Measurements from ENCODE around the gene ABCD3.

Gene ABCD3

GRCh38 chr1:94396356-94397010 lies 21.7 kb upstream of the ABCD3 start:
- Histone ChIP-seq H3K9me3 (ENCODE audit: control insufficient read depth, insufficient read depth, low read length) (no peaks in the 10 kb centered on the region), H3K4me1 (ENCODE audit: insufficient read depth, low read length) (peaks cover 15% of the 10 kb centered on the region), H3K36me3 (ENCODE audit: insufficient read depth, low read length) (no peaks in the 10 kb centered on the region), H3K9ac (ENCODE audit: low read depth, low read length) (no peak overlapping the region)

GRCh38 chr1:94398356-94398755 lies 19.8 kb upstream of the ABCD3 start:
- Histone ChIP-seq H3K9me3 (ENCODE audit: control insufficient read depth, insufficient read depth, low read length) (no peaks in the 10 kb centered on the region), H3K36me3 (ENCODE audit: insufficient read depth, low read length) (no peaks in the 10 kb centered on the region), H3K4me1 (ENCODE audit: insufficient read depth, low read length) (peaks cover 15% of the 10 kb centered on the region), H3K9ac (ENCODE audit: low read depth, low read length) (no peak overlapping the region)

DNA sequence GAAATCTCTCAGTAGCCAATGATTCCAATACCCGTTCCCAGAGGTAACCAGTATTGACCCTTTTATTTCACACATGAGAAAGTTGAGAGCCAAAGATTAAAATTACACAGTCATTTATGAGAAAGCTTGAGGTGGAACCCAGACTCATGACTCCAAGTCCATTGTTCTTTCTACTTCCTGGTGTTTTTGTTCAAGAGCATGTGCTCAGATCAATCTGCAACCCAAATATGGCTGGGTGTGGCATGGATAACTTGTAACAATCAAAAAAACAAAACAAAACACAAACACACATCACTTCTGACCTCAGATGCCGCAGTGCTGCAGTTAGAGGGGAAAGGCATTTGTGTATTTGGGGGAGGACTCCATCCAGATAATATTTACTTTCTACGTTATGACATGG lies 18.7 kb upstream of the ABCD3 start:
- peaks cover 14% of the 10 kb centered on the region for H3K4me1 ChIP-seq (ENCODE audit: insufficient read depth, low read length)
- no peak overlapping the region for H3K9ac ChIP-seq (ENCODE audit: low read depth, low read length)
- H3K36me3 ChIP-seq (ENCODE audit: insufficient read depth, low read length) = no peaks in the 10 kb centered on the region
- H3K9me3 ChIP-seq (ENCODE audit: control insufficient read depth, insufficient read depth, low read length) = no peaks in the 10 kb centered on the region

GRCh38 chr1:94401206-94401605 lies 17.0 kb upstream of the ABCD3 start:
- H3K9ac ChIP-seq (ENCODE audit: low read depth, low read length) = no peak overlapping the region
- no peaks in the 10 kb centered on the region for H3K36me3 ChIP-seq (ENCODE audit: insufficient read depth, low read length)
- no peaks in the 10 kb centered on the region for H3K9me3 ChIP-seq (ENCODE audit: control insufficient read depth, insufficient read depth, low read length)
- H3K4me1 ChIP-seq (ENCODE audit: insufficient read depth, low read length) = no peaks in the 10 kb centered on the region

DNA sequence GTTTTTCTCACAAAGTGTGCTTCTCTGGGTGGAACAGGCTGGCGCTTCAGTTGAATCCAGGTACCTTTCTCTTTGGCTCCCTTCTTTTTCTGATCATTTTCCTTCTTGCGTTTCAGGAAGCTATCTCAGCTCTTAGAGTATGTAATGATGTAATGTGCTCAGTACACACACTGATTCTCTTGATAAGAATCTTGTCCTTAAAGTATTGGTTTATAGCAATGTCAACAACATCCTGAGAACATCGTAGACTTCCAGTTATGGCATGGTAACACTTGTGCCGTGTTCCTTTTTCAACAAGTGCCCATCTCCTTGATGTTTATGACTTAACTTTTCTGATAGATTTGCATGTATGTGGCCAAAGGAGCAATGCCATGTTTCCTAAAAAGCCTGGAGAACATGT lies 11.7 kb upstream of the ABCD3 start:
- Histone ChIP-seq H3K9me3 (ENCODE audit: control insufficient read depth, insufficient read depth, low read length) (no peaks in the 10 kb centered on the region), H3K9ac (ENCODE audit: low read depth, low read length) (no peak overlapping the region), H3K36me3 (ENCODE audit: insufficient read depth, low read length) (no peaks in the 10 kb centered on the region), H3K4me1 (ENCODE audit: insufficient read depth, low read length) (no peaks in the 10 kb centered on the region)

DNA sequence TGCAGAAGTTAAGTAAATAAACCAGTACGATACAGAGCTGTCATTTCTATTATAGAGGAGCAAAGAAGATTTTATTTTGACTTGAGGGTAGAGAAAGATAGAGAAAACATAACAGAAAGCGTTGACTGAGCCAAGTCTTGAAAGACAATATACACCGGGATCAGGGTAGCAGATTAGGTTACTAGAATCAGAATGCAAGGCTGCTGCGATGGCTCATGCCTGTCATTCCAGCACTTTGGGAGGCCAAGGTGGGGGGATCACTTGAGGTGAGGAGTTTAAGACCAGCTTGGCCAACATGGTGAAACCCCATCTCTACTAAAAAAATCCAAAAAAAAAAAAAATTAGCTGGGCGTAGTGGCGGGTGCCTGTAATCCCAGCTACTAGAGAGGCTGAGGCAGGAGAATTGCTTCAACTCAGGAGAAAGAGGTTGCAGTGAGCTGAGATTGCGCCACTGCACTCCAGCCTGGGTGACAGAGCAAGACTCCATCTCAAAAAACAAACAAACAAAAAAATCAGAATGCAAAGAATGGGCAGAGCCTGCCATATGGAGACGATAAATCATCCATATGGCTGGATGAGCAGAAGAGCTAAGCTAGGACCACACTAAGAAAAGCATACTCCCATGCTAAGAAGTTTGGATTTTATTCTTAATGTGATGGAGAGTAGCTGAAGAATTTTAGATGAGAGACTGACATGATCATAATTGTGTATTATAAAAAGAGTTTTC lies 9.9 kb upstream of the ABCD3 start:
- no peaks in the 10 kb centered on the region for H3K36me3 ChIP-seq (ENCODE audit: insufficient read depth, low read length)
- H3K4me1 ChIP-seq (ENCODE audit: insufficient read depth, low read length) = no peaks in the 10 kb centered on the region
- H3K9ac ChIP-seq (ENCODE audit: low read depth, low read length) = no peak overlapping the region
- no peaks in the 10 kb centered on the region for H3K9me3 ChIP-seq (ENCODE audit: control insufficient read depth, insufficient read depth, low read length)

GRCh38 chr1:94411237-94411636 lies 7.0 kb upstream of the ABCD3 start:
- Histone ChIP-seq H3K9ac (ENCODE audit: low read depth, low read length) (no peak overlapping the region), H3K36me3 (ENCODE audit: insufficient read depth, low read length) (no peaks in the 10 kb centered on the region), H3K9me3 (ENCODE audit: control insufficient read depth, insufficient read depth, low read length) (no peaks in the 10 kb centered on the region), H3K4me1 (ENCODE audit: insufficient read depth, low read length) (no peaks in the 10 kb centered on the region)

DNA sequence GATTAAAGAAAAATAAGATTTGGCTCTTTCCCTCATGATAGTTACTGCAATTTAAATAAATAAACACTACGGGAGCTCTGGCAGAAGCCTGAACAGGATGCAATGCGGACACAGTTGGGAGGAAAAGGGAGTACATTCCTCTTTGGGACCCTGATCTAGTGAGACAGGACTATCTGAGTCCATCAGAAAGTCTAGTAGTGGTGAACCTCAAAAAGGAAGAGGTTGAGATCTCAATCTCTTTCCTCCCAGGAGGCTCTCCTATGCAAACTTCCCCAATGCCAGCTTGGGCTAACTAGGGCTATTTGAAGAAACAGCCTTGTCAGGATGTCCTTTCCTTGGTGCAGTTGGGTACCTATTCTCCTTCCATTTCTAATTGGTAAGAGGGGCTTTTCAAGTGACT lies 4.9 kb upstream of the ABCD3 start:
- Histone ChIP-seq H3K4me1 (ENCODE audit: insufficient read depth, low read length) (no peaks in the 10 kb centered on the region), H3K9me3 (ENCODE audit: control insufficient read depth, insufficient read depth, low read length) (no peaks in the 10 kb centered on the region), H3K9ac (ENCODE audit: low read depth, low read length) (no peak overlapping the region), H3K36me3 (ENCODE audit: insufficient read depth, low read length) (no peaks in the 10 kb centered on the region)

DNA sequence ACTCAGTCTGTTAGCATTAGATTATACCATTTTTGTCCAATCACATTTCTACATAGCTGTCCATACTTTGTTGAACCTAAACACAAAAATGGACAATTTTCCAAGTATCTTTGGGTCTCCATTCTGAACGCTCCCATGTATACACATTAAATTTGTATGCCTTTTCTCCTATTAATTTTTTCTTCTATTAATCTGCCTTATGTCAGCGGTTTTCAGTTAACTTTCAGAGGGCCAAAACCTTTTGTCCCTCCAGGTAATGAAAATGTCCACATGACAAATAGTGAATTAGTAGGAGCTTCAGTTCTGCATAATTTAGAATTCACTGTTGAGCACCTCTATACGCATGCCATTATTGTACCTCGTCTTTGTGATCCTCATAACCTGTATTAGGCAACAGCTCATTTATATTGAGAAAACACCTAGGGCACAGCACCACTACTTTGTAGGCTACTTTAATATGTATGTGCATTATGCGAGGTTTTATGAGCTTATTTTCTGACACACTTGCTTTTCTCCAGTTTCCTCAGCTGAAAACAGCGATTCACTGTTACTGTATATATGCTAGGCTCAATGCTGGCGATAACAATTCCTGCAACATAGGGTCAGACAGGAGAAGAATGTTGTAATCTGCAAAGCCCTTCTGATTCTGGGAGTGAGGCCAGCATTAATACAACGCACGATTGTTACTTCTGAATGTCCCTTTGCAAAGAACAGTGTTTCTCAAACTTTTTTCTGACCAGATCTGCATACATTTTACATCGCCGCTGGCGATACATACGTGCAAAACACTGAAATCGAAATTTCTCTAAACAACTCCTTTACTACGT lies 1.1 kb upstream of the ABCD3 start:
- H3K9me3 ChIP-seq (ENCODE audit: control insufficient read depth, insufficient read depth, low read length) = no peaks in the 10 kb centered on the region
- peak overlapping the region; percentile 61; the same call in 1 of the 2 replicates for H3K9ac ChIP-seq (ENCODE audit: low read depth, low read length)
- H3K4me1 ChIP-seq (ENCODE audit: insufficient read depth, low read length) = no peaks in the 10 kb centered on the region; the same call in 1 of the 2 replicates
- H3K36me3 ChIP-seq (ENCODE audit: insufficient read depth, low read length) = no peaks in the 10 kb centered on the region

DNA sequence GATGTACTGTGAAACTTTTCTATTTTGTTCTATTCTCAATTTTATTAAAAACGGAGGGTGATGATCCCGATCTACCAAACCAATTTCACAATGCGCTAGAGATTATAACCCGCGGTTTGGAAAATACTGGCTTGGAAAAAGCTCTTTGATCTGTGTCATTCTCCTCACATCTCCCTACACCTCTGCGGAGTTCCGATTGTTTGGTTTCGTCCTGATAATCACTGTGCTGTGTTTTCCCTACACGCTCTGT lies 536 bp upstream of the ABCD3 start:
- H3K36me3 ChIP-seq (ENCODE audit: insufficient read depth, low read length) = no peaks in the 10 kb centered on the region
- peaks cover 4% of the 10 kb centered on the region for H3K4me1 ChIP-seq (ENCODE audit: insufficient read depth, low read length)
- H3K9me3 ChIP-seq (ENCODE audit: control insufficient read depth, insufficient read depth, low read length) = no peaks in the 10 kb centered on the region
- peak overlapping the region; percentile 61 for H3K9ac ChIP-seq (ENCODE audit: low read depth, low read length)

GRCh38 chr1:94418664-94419655 lies 771 bp downstream of the ABCD3 start:
- no peaks in the 10 kb centered on the region for H3K36me3 ChIP-seq (ENCODE audit: insufficient read depth, low read length)
- H3K9ac ChIP-seq (ENCODE audit: low read depth, low read length) = peak overlapping the region; percentile 61

DNA sequence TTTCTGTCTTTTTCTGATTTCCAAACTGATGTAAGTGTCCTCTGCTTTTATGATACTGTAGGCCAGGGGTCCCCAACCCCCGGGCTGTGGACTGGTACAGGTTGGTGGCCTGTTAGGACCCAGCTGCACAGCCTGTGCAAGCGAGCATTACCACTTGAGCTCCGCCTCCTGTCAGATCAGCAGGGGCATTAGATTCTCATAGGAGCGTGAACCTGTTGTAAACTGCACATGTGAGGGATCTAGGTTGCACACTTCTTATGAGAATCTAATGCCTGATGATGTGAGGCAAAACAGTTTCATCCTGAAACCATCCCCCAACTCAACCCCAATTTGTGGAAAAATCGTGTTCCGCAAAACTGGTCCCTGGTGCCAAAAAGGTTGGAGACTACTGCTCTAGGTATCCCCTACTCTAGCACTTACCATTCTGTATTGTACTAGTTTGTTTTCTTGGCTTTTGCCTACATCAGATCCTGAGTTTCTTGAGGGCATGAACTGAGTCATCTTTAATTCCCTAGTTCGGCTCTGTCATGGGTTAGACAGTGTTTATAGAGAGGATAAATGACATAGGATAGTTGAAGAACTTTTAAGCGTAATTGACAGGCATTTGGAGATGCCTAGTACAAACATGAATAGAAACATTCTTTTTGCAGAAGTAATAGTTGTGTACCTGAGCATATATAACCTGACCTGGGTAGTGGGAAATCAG lies 4.1 kb downstream of the ABCD3 start:
- Histone ChIP-seq H3K36me3 (ENCODE audit: insufficient read depth, low read length) (no peaks in the 10 kb centered on the region), H3K4me1 (ENCODE audit: insufficient read depth, low read length) (peaks cover 7% of the 10 kb centered on the region), H3K9ac (ENCODE audit: low read depth, low read length) (no peak overlapping the region), H3K9me3 (ENCODE audit: control insufficient read depth, insufficient read depth, low read length) (no peaks in the 10 kb centered on the region)

More at GRCh38 chr1:94418664-94419655, 771 bp downstream of the ABCD3 start:
- peaks cover 7% of the 10 kb centered on the region for H3K4me1 ChIP-seq (ENCODE audit: insufficient read depth, low read length)
- no peaks in the 10 kb centered on the region for H3K9me3 ChIP-seq (ENCODE audit: control insufficient read depth, insufficient read depth, low read length)

- H3K9ac ChIP-seq (ENCODE audit: low read depth, low read length) = no peak overlapping the region
Measured at GRCh38 chr1:94425821-94426484, 7.8 kb downstream of the ABCD3 start.

More at GRCh38 chr1:94425821-94426484, 7.8 kb downstream of the ABCD3 start:
- Histone ChIP-seq H3K36me3 (ENCODE audit: insufficient read depth, low read length) (no peaks in the 10 kb centered on the region), H3K4me1 (ENCODE audit: insufficient read depth, low read length) (peaks cover 7% of the 10 kb centered on the region), H3K9me3 (ENCODE audit: control insufficient read depth, insufficient read depth, low read length) (no peaks in the 10 kb centered on the region; the same call in 1 of the 2 replicates)

All from ES-I3 (cell line).